CD4-positive, alpha-beta T cell treated with Interleukin-4 for 1 hour (primary cell): ENCODE data around the gene CTIF.

ENCODE experiments used
- DNase-seq, 2 donors: peaks; one replicate each; pipeline ENCODE4 v3.0.0-alpha.2; 2020 to 2022

The CTIF gene

DNA sequence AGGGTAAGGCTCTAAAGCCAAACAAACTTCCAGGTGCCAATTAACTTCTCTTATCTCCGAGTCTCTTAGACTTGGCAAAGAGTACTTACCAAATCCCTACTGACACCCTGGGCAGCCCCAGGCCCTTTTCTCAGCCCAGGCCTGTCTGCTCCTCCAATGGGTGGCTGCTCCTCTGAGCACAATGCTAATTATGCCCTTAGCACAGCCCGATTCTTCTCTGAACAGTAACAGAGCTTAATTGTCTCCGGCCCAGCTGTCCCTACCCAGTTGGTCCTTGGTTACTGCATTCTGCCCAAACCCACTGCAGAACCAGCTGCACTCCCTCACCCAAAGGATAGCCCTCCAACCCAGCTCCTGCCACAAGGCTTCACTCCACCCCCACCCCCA is 301.7 kb downstream of the CTIF start:
- DNase-seq, result no peak

DNA sequence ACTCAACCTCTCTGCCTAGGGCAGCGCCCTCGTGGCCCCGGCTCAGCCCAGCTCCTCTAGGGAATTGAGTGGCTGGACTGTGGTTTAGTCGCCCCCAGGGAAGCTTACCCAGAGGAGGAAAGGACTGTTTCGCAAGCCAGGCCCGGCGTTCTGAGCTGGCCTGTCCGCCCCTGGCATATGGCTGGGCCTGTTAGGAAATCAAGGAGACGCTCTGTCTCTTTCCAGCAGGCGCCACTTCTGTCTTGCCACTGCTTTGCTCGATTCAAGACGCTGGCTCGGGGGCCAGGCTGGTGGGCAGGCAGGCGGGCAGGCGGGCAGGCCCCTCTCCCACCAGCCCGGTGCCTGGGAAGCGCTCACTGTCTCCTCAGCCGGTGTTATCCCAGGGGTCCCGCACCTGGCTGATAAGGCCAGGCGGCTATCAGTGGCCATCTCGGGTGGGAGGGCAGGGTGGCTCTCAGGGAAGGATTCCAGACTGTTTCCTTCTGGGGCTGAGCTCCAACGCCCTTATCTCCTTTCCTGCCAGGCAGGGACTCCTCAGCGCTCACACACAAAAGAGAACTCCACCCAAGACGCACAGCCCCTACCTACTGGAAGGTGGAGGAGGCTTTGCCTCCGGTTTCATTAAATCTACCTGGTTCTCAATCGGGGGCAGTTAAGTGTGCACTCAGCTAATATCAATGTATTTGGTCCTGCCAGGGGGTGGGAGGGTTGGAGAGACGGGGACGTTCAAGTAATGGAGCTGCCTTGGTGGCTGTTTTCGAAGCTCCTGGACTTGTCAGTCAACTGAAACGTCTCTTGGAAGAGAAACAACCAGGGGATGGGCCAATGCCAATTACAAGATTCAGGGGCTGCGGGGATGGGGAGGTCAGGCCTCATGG is 302.8 kb downstream of the CTIF start:
- DNase-seq, result no peak

DNA sequence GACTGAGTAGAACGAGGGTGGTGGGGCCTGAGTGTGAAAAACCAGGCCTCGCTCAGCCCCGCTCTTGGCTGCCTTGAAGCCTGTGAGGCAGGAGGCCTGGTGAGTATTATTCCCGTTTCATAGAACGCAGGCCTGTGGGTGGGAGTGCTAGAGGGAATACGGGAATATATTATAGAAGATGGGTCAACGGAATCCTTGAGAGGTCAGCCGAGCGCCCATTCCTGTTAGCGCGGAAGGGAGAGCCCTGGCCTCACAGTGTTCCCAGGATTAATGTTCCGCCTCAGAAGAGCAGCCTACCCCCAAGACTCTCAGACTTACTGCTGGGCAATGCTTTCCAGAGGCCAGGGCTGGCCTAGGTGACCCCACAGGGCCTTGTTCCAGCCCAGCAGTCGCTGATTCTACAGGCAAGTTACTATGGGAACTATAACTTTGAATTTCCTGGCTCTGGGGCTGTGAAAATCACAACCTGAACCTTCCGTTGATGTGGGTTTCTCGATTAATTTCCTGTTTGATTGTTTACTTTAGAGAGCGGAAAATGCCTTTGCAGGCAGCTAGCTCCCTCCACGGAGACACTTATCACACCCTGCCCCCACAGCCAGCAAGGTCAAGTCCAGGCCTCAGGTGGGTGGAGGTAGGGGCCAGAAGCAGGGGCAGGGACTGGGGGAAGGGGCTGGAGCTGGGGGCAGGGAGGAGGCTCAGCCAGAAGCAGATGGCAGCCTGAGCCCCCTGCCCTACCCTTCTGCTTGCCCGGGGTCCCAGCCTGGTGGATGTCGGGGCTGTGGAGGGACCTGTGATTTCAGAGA is 303.6 kb downstream of the CTIF start:
- DNase-seq, result peak; percentile 64 to 87

DNA sequence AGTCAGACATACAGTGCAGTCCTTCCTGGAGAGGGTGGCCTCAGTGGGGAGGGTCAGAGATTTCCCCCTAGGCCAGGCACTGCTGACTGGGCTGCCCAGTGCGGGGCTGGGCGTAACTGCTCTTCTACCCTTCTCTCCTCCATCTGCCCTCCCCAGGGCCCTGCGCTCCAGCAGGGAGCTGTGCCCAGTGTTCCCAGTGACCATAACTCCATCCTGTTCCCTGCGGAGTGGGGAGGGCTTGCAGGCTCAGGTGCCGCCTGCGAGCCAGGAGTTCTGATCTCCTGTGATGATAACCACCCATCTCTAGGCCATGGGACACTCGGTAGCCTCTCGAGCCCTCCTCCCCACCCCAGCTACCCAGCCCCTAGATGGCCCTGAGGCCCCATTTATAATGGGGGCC is 304.3 kb downstream of the CTIF start:
- DNase-seq, result no peak

DNA sequence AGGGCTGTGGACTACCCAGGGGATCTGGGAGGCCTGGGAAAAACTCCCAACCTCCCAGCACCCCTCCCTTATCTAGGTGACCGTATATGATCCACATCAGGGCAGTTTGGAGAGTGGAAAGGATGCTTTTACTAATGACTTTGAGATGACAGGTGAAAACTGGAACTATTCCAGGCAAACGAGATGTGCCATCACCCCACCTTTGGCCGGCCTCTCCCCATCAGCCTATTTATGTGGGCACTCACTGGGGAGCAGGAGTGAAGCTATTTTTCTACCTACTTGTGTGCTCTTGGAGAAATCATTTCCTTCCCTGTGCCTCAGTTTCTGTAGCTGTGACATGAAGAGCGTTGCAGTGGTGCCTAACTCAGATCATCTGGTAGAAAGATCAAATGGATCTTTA is 304.8 kb downstream of the CTIF start:
- no peak for DNase-seq

DNA sequence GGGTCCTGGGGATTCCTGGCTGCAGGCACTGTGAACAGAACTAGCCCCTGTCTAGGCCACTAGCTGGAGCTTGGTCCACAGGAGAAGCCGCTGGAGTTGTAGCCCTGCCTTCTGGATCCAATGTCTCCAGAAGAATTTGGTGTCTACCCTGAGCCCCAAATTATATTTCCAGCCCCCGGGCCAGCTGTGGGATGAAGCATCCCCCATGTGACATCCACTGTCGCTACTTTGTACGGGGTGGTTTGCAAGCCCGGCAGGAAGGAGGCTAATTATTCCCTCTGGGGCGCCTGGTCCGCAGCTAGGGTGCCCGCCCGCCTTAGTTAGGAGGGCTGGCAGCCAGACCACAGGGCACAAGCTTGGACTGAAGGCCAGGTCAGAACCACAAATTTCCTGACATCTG is 305.4 kb downstream of the CTIF start:
- no peak for DNase-seq

DNA sequence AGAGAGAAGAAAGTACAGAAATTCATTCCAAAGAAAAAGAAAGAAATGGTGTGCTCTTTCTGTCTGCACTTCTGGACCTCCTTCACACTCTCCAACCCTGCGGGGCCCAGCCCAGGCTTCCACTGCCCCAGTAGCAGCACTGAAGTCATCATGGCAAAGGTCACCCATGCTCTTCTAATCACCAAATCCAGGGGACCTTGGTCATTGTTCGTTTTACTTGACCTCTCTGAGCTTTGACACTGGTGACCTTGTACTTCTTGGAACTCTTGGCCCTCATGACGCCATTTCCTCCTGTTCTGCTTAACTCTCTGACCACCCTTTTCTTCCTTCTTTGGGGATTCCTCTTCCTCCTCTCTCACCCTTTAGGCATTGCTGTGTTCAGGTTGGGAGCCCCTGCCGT is 306.3 kb downstream of the CTIF start:
- DNase-seq, result no peak

DNA sequence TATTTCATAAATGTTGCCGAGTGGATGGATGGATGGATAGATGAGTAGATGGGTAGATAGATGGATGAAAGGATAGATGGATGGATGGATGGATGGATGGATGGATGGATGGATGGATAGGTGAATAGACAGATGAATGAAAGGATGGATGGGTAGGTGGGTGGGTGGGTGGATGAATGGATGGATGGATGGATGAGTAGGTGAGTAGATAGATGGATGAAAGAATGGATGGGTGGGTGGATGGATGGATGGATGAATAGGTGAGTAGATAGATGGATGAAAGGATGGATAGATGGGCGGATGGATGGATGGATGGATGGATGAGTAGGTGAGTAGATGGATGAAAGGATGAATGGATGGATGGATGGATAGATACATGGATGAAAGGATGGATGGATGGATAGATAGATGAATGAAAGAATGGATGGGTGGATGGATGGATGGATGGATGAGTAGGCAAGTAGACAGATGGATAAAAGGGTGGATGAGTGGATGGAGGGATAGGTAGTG is 307.6 kb downstream of the CTIF start:
- DNase-seq, result no peak

DNA sequence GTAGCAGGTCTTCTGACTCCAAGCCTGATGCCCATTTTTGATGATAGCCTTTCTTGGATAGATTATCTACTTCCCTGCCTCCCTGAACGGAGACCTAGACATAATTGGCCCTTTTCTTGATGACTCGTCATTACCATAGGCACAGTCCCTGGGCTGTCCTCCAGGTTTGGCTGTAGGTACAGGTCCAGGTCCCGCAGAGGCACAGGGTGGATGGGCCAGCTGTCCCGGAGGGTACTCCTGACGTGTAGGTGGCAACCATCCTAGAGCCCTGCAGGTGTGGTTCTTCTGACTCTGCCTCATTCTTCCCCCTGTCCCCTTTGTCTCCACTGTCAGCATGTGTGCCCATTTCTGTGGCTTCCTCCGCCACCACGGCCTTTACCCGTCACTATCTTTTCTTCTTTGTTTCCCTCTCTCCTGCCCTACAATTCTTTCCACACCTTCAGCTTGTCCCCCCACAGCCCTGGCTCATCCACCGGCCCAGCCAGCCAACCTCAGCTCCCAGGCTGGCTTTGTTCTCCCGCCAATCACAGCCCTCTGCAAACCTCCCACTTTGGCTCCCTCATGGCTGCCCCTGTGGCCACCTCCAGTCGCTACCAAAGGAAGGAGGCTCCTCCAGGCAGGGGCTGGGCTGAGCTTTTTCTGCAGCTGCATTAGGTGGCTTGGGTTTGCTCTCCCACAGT is 309.1 kb downstream of the CTIF start:
- DNase-seq, result no peak

DNA sequence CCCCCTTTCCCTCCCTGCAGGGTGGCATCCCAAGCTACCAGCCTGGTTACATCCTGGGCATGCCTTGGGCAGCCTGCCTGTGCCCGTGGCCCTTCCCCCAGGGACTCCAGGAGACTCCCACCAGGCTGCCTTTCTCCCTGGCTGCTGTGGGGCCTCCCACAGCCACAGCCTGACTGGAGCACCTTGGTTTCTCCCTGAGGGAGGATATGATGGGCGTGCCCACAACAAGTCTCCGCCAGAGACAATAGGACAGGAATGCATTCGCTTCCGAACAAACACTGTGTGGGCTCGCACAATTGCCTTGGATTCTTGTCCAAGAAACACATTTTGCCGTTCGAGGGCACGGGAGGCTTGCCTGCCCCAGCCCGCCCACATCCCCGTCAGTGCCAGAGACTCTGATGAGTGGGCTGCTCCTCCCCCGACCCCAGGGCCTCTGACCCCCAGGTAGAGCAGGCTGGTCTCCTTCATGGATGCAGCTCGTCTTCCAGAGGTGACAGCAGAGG is 309.9 kb downstream of the CTIF start:
- DNase-seq, result no peak

DNA sequence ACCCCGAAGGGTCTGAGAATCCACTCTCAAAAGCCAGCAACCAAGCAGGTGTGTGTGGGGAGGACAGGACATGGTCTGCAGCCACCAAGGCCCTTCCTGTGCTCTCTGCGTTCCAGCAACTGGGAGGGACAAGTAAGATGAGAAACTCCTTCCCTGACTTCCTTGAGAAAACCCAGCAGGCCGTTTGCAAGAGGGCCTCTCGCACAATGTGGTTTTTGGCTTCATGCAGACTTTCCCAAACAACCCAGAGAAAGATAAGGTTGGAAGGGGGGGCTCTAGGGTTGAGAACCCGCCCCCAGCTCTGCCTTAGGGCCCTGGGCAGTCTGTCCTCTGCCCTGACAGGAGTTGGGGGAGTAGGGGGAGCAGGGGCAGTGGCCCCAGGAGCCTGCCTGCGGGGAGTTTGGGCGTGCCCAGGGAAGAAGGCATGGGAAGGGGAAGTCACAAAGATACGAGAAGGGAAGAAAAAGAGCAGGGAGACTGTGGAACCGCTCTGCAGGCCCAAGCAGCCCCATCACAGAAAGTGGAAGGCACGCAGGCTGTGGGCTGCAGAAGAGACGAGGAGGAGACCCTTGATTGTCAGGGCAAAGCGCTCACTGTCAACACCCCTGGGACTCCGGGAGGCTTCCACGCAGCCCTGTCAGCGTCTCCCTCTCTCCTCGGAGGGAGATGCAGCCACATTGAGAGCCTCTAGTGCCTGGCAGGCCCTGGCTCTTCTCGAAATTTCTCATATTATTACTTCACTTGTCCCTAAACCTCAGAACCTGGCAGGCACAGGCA is 312.2 kb downstream of the CTIF start:
- no peak for DNase-seq

DNA sequence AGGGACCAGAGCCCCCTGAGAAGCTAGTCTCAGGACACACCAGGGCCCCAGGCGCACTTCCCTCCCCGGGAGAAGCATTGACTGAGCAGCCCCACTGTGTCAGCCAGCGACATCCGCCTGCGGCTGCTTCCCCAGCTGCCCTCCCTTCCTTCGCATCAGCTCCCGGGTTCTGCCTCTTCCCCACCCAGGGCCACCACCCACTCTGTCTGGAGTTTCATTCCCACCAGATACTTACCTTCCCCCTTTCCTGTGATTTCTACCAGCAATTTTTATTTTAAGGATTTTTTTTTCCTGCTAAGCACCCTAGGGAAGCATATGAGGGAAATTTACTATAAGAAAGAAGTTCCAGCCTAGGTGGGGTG is 312.7 kb downstream of the CTIF start:
- DNase-seq, result peak in 1 of 2 donors; percentile 25

DNA sequence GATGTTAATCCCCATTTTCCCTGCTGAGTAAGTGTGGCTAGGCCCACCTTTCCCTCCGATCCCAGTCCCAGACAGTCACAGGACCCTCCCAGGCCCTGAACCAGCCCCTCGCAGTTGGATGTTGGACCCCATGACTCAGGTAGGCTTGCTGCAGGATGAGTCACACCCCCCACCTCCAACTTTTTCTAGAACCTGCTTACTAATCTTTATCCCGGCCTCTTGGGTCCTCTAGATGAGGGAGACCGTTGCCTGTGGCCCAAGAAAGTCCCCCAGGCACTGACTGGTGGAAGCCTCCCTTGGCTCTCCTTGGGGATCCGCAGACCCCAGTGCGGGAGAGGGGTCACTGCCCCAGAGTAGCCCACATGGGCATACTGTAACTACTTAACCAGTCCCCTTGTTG is 313.5 kb downstream of the CTIF start:
- no peak for DNase-seq

DNA sequence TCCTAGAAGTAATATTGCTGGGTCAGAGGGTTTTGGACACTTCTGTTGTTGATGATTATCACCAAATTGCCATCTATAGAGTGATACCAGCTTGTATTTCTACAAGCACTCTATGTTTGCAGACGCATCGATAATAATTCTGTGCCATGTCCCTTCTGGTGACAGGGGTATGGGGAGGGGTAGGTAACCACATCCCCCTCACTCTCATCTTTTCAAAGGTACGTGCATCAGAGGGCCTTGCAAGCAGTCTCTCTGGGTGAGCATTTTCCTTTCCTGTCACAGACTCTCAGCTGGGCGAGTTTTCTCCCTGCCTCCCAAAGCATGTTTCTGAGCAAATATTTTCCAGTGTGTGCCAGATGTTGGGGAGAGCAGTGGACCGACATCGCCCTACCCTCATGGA is 314.0 kb downstream of the CTIF start:
- DNase-seq, result no peak

DNA sequence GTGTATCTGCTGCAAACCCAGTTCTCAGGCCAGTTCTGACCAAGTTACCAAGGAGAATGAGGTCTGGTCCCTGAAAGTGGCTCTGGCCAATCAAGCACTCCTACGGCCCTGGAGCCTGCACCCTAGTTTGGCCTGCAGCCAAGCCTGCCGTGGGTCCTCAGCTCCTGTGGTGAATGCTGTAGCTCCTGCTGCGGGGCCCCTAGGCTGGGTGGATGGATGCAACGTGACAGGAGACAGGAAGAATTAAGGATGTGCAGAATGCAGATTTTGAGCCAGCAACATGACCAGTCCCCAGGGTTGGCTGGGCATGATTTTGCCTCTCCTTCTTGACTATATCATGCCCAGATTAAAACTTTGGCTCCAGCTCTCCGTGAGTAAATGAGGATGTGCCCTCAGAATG is 314.8 kb downstream of the CTIF start:
- DNase-seq, result no peak

DNA sequence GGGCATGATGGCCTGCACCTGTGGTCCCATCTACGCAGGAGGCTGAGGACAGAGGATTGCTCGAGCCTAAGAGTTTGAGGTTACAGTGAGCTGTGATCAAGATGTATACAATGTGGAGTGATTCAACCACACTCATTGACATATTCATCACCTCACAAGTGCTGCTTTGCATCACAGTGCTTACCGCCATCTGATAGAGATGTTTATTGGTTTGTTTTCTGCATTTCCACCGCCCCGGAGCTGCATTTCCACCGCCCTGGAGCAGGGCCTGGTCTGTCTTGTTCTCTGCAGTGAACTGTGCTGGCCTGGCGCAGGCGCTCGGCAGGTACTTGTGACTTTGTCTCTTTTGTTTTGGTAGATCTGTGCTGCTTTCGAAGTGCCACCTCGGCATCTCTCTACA is 315.9 kb downstream of the CTIF start:
- no peak for DNase-seq

DNA sequence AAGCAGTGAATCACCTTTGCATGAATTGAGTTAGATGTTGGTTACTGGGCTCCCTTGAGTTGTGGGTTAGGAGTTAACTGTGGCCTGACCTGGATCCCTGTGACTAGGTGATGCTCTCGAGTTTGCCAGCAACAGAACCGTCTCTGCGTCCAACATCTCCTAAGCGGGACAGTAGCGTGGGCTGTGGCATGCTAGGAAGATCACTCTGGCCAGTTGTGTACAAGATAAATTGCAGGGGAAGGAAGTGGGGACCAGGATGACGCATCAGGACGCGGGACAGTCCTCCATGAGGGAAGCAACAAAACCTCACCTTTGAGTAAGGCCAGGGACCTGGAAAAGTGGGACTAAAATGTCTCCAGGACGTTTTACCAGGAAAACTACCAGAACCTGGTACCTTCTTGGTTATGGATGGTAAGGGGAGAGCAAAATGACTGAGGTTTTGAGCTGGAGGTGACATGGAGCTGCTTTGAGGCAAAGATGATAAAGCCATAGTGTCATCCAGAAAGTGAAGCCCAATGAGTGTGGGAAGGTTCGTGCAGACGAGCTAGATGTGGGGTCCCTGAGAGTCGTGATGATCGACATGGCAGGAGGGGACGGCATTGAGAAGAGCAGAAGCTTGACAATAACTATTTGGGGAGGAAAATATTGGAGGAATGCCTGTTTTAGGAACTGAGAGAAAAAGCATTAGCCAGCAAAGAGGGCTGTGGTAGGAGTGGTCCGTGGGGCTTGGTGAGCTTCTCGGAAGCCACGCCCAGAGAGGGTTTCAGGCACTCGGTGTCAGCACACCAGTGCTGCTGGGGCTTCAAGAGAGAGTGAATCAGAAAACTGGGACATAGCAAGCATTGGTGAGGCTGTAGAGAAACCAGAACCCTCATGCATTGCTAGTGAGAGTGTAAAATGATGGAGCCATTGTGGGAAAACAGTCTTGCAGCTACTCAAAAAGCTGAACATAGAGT is 316.9 kb downstream of the CTIF start:
- peak in 1 of 2 donors; percentile 17 for DNase-seq

DNA sequence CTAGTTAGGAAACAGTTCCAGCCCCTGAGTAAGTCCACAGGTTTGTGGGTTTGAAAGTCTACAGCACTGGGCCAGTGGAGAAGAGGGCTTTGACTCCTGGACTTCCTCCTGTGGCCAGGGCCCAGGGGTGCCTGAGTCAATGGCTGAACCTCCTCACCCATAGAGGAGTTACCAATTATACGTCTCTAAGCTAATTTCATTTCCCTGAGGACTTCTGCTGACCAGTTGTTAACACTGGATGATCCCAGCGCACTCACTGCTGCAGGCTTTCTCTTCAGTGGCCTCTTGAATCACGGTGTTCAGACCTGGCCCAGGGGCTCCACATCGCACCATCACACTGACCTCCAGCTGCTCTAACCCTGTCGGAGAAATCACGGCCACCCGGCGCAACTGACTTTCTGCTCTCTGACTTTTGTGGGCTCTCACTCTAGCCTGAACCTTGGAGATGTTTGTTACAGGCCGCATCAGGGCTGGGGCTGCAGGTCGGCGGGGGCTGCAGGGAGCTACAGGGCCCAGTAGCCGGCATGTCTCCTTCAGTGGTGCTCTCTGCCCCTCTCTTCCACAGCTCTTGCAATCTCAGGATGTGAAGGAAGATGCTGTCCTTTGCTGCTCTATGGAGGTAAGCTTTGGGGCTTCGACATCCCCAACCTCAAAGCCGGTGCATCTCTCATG is 318.3 kb downstream of the CTIF start:
- DNase-seq, result no peak

DNA sequence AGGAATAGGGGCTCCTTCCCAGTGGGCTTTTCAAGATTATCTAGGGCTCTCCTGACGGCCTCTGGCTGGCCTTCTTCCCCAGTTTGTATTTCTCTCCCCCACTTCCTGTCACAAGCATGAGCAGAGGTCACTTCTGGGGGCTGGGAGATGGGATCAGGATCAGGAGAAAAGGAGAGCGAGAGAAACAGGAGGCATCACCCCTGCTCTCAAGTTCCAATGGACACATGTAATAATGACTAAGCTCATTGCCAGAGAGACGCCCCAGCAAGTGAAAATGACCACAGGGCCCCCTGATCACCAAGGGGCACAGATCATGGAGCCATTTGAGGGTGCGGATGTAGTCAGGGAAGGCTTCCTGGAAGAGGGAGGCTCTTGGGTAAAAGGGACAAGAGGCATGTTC is 319.8 kb downstream of the CTIF start:
- DNase-seq, result no peak
